ENCODE data around the gene ITGA11. TPM values are rescaled to one million over a fixed set of nuclear protein-coding genes. Genes with fewer than 3 reads are reported as not detected.

ITGA11 gene
- total and polyA plus RNA-seq, 2 of the 13 experiments (the other 11 are each of a cell fraction or from before 2014, with no cell fraction given) = not detected

DNA sequence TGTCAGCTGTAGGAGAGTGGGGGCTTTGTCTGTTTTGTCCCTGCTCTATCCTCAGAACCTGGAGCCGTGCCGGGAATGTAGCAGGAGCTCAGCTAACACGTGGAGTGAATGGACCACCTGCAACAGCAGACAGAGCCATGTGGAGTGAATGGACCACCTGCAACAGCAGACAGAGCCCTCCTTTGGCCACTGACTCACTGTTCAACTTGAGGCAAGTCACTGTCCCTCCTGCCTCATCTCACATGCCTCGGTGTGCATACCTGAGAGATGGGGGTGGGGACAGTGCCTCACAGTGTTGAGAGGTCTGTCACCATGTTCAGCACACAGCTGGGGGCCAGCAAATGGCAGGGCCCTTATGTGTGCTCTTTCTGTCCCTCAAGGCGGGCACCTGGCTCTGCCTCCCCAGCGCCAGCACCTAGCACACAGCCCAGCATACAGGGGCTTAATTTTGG is 126.5 kb downstream of the ITGA11 start:
- H3K27ac ChIP-seq (ENCODE audit: extremely low read length, insufficient read depth, low read length) = no peak overlapping the region
- no peak overlapping the region for H3K4me3 ChIP-seq (replicated peaks in 1 of 3; ENCODE audit: insufficient read depth in 1 of 3, low read depth in 2 of 3, low read length in 3 of 3)
- ATAC-seq (no peak), DNase-seq (ENCODE audit: low spot score) (no peak), FAIRE-seq (no peak)
- no peak overlapping the region for H3K9ac ChIP-seq (ENCODE audit: insufficient read depth, low read depth, low read length)
- ChIA-PET POLR2A (no interaction called here), CTCF (ENCODE audit: low intra/inter-chr PET ratio, low total read pairs) (interaction anchor here (1.2 to 1.8 kb wide), 4 partner anchors 27 to 78 kb away, joined by 3 to 19 read pairs (median 6); no protein-coding TSS in a partner anchor)
- peak overlapping the region; percentile 26; the same call in 1 of the 2 replicates for H3K4me2 ChIP-seq (ENCODE audit: low read depth, low read length)
- WGBS (ENCODE audit: low lambda C conversion rate) = 43% methylated on average over 5 of the region's 6 CpGs
- no peaks in the 10 kb centered on the region for H3K27me3 ChIP-seq (ENCODE audit: control insufficient read depth in 1 of 2, insufficient read depth in 2 of 2, low read length in 2 of 2)
- BruUV-seq (replicated peaks) = no TSS peak
- no peaks in the 10 kb centered on the region for H4K20me1 ChIP-seq (ENCODE audit: insufficient read depth, low read length)
- peaks cover 5% of the 10 kb centered on the region; the same call in 1 of the 2 replicates for H3K9me3 ChIP-seq (ENCODE audit: low read length)
- TF ChIP-seq, protein P1, sequence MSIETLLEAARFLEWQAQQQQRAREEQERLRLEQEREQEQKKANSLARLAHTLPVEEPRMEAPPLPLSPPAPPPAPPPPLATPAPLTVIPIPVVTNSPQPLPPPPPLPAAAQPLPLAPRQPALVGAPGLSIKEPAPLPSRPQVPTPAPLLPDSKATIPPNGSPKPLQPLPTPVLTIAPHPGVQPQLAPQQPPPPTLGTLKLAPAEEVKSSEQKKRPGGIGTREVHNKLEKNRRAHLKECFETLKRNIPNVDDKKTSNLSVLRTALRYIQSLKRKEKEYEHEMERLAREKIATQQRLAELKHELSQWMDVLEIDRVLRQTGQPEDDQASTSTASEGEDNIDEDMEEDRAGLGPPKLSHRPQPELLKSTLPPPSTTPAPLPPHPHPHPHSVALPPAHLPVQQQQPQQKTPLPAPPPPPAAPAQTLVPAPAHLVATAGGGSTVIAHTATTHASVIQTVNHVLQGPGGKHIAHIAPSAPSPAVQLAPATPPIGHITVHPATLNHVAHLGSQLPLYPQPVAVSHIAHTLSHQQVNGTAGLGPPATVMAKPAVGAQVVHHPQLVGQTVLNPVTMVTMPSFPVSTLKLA (IDR thresholded peaks at IDR 0.05) = peak; percentile 45; the same call in 1 of the 2 replicates
- no peak for TF ChIP-seq ZNF589 (CRISPR knock-in tag; conservative IDR thresholded peaks at IDR 0.05)
- peaks cover 73% of the 10 kb centered on the region for H3K4me1 ChIP-seq (ENCODE audit: insufficient read depth, low read length)
- in situ Hi-C loops (cut with HindIII; ENCODE audit: extremely low pct_ligation_motif_present, low pct_unique_long_range_greater_than_20kb) (loop anchor here (5.0 kb wide), 1 partner anchor 67 kb away; no protein-coding TSS in a partner anchor), intact Hi-C loops (cut with micrococcal nuclease; ENCODE audit: unreplicated experiment) (loop anchor here (5.0 kb wide), 1 partner anchor 467 kb away; no protein-coding TSS in a partner anchor)
- no peaks in the 10 kb centered on the region for H3K79me2 ChIP-seq (ENCODE audit: insufficient read depth, low read length)
- H2AFZ ChIP-seq (ENCODE audit: low read length) = no peak overlapping the region
- H3K36me3 ChIP-seq (replicated peaks in 1 of 2; ENCODE audit: control insufficient read depth in 1 of 2, insufficient read depth in 2 of 2, low read length in 2 of 2) = no peaks in the 10 kb centered on the region

DNA sequence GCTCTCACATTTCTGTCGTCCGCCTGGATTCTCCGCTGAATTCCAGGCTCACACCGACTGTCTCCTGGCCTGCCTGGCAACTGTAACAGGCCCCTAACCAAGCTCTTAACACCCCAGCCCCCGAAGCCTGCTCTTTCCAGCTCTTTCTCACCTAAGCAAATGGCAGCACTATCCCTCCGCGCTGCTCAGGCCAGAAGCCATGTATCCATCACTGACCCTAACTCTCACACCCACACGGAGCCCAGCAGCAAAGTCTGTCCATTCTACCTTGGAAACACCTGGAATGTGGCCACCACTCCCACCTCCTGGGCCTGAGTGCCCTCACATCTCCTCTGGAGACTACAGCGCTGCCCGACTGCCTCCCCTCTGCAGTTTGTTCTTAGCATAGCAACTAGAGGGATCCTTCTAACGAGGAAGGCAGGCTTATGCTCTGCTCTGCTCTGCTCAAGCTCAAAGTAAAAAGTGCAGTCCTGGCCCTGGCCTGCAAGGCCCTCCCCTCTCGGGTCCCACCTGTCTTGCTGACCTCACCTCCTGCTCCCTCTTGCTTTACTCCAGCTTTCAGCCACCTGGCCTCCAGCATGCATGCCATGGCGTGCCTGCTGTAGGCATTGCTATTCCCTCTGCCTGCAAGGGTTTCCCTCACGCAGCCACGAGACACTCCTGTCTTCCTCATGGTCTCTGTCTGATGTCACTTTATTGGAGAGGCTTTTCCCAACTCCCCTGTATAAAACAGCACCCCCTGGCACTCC is 127.2 kb downstream of the ITGA11 start:
- Histone ChIP-seq H2AFZ (ENCODE audit: low read length) (no peak overlapping the region), H3K36me3 (replicated peaks in 1 of 2; ENCODE audit: control insufficient read depth in 1 of 2, insufficient read depth in 2 of 2, low read length in 2 of 2) (no peaks in the 10 kb centered on the region)
- in situ Hi-C loops (cut with HindIII; ENCODE audit: extremely low pct_ligation_motif_present, low pct_unique_long_range_greater_than_20kb) = loop anchor here (5.0 kb wide), 2 partner anchors 47 to 68 kb away; no protein-coding TSS in a partner anchor

More for the DNA sequence above, 127.2 kb downstream of the ITGA11 start:
- no peaks in the 10 kb centered on the region for H3K27me3 ChIP-seq (ENCODE audit: control insufficient read depth in 1 of 2, insufficient read depth in 2 of 2, low read length in 2 of 2)
- H3K4me2 ChIP-seq (ENCODE audit: low read depth, low read length) = peak overlapping the region; percentile 26; the same call in 1 of the 2 replicates
- FAIRE-seq (no peak), DNase-seq (ENCODE audit: low spot score) (no peak), ATAC-seq (peak; percentile 64)
- CTCF ChIA-PET (ENCODE audit: low intra/inter-chr PET ratio, low total read pairs) = interaction anchor here (1.2 to 1.3 kb wide), 2 partner anchors 26 to 52 kb away, joined by 3 to 5 read pairs; no protein-coding TSS in a partner anchor
- 54% methylated on average over 14 of the region's 15 CpGs for WGBS (ENCODE audit: low lambda C conversion rate)
- H3K9me3 ChIP-seq (ENCODE audit: low read length) = peaks cover 5% of the 10 kb centered on the region; the same call in 1 of the 2 replicates
- H3K27ac ChIP-seq (ENCODE audit: extremely low read length, insufficient read depth, low read length) = no peak overlapping the region
- H3K4me1 ChIP-seq (ENCODE audit: insufficient read depth, low read length) = peaks cover 73% of the 10 kb centered on the region
- intact Hi-C loops (cut with micrococcal nuclease; ENCODE audit: unreplicated experiment) = loop anchor here (5.0 kb wide), 1 partner anchor 468 kb away; no protein-coding TSS in a partner anchor
- no peak overlapping the region for H3K9ac ChIP-seq (ENCODE audit: insufficient read depth, low read depth, low read length)
- no peaks in the 10 kb centered on the region for H4K20me1 ChIP-seq (ENCODE audit: insufficient read depth, low read length)
- no peaks in the 10 kb centered on the region for H3K79me2 ChIP-seq (ENCODE audit: insufficient read depth, low read length)
- BruUV-seq (replicated peaks) = no TSS peak
- TF ChIP-seq ZNF180 (CRISPR knock-in tag; IDR thresholded peaks at IDR 0.05; ENCODE audit: borderline replicate concordance, low read depth) (no peak), TEAD3 (CRISPR knock-in tag; optimal IDR thresholded peaks at IDR 0.05; ENCODE audit: borderline replicate concordance) (peak; percentile 18), ZFX (CRISPR knock-in tag; IDR thresholded peaks at IDR 0.05; ENCODE audit: low read depth) (peak; percentile 19; the same call in 1 of the 2 replicates), CENPT (CRISPR knock-in tag; IDR thresholded peaks at IDR 0.05; ENCODE audit: low read depth) (no peak), CBX1 (IDR thresholded peaks at IDR 0.05; ENCODE audit: low read depth) (no peak), KLF16 (CRISPR knock-in tag; IDR thresholded peaks at IDR 0.05) (no peak)
- TF ChIP-seq, protein P2, sequence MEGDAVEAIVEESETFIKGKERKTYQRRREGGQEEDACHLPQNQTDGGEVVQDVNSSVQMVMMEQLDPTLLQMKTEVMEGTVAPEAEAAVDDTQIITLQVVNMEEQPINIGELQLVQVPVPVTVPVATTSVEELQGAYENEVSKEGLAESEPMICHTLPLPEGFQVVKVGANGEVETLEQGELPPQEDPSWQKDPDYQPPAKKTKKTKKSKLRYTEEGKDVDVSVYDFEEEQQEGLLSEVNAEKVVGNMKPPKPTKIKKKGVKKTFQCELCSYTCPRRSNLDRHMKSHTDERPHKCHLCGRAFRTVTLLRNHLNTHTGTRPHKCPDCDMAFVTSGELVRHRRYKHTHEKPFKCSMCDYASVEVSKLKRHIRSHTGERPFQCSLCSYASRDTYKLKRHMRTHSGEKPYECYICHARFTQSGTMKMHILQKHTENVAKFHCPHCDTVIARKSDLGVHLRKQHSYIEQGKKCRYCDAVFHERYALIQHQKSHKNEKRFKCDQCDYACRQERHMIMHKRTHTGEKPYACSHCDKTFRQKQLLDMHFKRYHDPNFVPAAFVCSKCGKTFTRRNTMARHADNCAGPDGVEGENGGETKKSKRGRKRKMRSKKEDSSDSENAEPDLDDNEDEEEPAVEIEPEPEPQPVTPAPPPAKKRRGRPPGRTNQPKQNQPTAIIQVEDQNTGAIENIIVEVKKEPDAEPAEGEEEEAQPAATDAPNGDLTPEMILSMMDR (CRISPR knock-in tag; IDR thresholded peaks at IDR 0.05) = 0 out of 2 replicates have a peak, but pooled peaks have one; percentile 18
- POLR2A ChIA-PET = interaction anchor here (0.8 kb wide), 1 partner anchor 27 kb away, joined by 3 read pairs; the partner anchor contains the start of gene FEM1B
- no peak overlapping the region for H3K4me3 ChIP-seq (replicated peaks in 1 of 3; ENCODE audit: insufficient read depth in 1 of 3, low read depth in 2 of 3, low read length in 3 of 3)
